Smooth muscle cell of bladder (primary cell): ENCODE data around the gene LRP6. TPM values are rescaled to one million over a fixed set of nuclear protein-coding genes. Genes with fewer than 3 reads are reported as not detected.

Experiments used
- total RNA-seq: library from RNA; depleted of rRNA; stranded (reverse); fragments of >200 nt; gene quantifications from 2 replicates; pipeline ENCODE4 v1.2.3, GENCODE V29; 2014

Gene LRP6
- 35.1 and 44.5 TPM in 2 replicates for total RNA-seq

GRCh38 chr12:12266873-12267741, at the start of gene LRP6:
Gene LRP6 (minus strand): TSS chr12:12267044. CDS start chr12:12266735, 309 bp downstream.

DNA sequence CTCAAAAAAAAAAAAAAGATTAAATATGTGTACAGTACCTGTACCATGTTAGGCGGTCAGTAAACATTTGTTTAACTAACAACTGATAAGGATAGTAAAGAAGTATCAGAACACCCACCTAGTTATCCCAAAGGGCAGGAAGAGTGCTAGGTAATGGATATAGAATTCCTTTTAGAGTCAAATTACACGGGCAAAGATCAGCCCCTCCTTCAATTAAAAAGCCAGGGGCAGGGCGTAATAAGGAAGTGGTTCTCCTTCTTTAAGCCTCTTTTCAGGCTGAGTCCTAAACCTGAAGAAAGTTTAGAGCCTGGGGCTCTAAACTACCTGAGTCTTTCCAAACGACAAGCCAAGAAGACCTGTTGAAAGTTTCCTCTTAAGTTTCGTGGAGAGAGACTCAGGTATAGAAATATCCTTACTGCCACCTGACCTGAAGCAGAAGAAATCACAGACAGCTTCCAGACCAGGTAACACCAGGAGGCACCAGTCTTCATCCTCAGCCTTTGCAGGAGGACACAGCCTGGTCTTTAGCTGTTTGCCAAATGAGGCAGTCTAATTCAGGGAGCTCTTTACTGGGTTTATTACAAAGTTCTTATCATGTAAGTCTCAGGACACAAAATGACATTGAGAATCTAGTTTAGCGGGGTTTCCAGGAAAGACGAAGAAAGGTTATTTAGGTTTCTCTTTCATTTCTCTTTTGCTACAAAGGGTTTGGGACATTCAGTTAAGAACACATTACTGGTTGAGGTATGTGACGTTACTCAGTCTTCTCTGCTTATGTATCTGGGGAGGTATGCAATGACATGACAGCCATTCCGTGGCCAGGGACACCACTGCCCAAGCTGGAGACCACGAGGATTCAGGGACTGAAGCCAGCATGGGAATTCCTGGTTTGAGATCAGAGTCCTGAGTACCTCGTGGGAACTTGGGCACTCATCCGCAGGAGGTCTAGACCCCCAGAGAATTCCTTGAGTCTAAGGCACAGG, 195.9 kb downstream of the LRP6 start, which contains the start of gene BCL2L14:
BCL2L14 (plus strand) TSS at position 266 of the 983 bp plus-strand sequence. CDS start 8,367 bp downstream, outside the sequence.

Other genes with a start within 250 kb of the LRP6 start
- gene BCL2L14, start 196.1 kb downstream of the LRP6 start, total RNA-seq: not detected in 2 replicates
- 0.92 and 1.00 TPM in 2 replicates for gene MANSC1, start 83.2 kb upstream of the LRP6 start, total RNA-seq
- gene BORCS5, start 90.0 kb upstream of the LRP6 start, total RNA-seq: 8.4 and 14.7 TPM in 2 replicates